Midbrain (tissue), 1 donor: ENCODE measurements around the gene CHAMP1.
"Not testable (repeated sequence)": the region's sequence is repeated elsewhere in the genome, so short reads cannot be mapped to it uniquely, and the experiment has no call there.

Experiments
- DNase-seq: peaks from one replicate; lab custom pipeline; 2025; lab: John Stamatoyannopoulos, UW

CHAMP1 gene

GRCh38 chr13:114299604-114300305 is 14.5 kb upstream of the CHAMP1 start:
- DNase-seq = no peak

GRCh38 chr13:114303700-114304327 is 10.5 kb upstream of the CHAMP1 start:
- no peak for DNase-seq

- DNase-seq = no peak
Measured at GRCh38 chr13:114304346-114305034, 9.8 kb upstream of the CHAMP1 start.

GRCh38 chr13:114309086-114309485 is 5.2 kb upstream of the CHAMP1 start:
- DNase-seq = no peak

GRCh38 chr13:114309806-114310410 is 4.4 kb upstream of the CHAMP1 start:
- no peak for DNase-seq

- DNase-seq = no peak
Measured at GRCh38 chr13:114310956-114311355, 3.3 kb upstream of the CHAMP1 start.

- DNase-seq = no peak
Measured at GRCh38 chr13:114311387-114311786, 2.9 kb upstream of the CHAMP1 start.

- no peak for DNase-seq
Measured at GRCh38 chr13:114311908-114312307, 2.4 kb upstream of the CHAMP1 start.

- no peak for DNase-seq
Measured at GRCh38 chr13:114313061-114313860, 1.0 kb upstream of the CHAMP1 start.

GRCh38 chr13:114315074-114315785 is 927 bp downstream of the CHAMP1 start:
- no peak for DNase-seq

- no peak for DNase-seq
Measured at GRCh38 chr13:114318624-114319023, 4.3 kb downstream of the CHAMP1 start.

- no peak for DNase-seq
Measured at GRCh38 chr13:114319441-114319913, 5.2 kb downstream of the CHAMP1 start.

- DNase-seq = no peak
Measured at GRCh38 chr13:114320065-114320464, 5.8 kb downstream of the CHAMP1 start.

- no peak for DNase-seq
Measured at GRCh38 chr13:114321256-114321655, 7.0 kb downstream of the CHAMP1 start.

GRCh38 chr13:114323349-114323748 is 9.0 kb downstream of the CHAMP1 start:
- no peak for DNase-seq

GRCh38 chr13:114324334-114324733 is 10.0 kb downstream of the CHAMP1 start:
- no peak for DNase-seq

- DNase-seq = no peak
Measured at GRCh38 chr13:114325729-114326128, 11.4 kb downstream of the CHAMP1 start.

GRCh38 chr13:114328034-114328433 is 13.7 kb downstream of the CHAMP1 start:
- no peak for DNase-seq

- no peak for DNase-seq
Measured at GRCh38 chr13:114328595-114328994, 14.3 kb downstream of the CHAMP1 start.

GRCh38 chr13:114330086-114330485 is 15.8 kb downstream of the CHAMP1 start:
- no peak for DNase-seq

GRCh38 chr13:114333881-114334280 is 19.6 kb downstream of the CHAMP1 start:
- DNase-seq = not testable (repeated sequence)
